ENCODE measurements around the gene PHC2. TPM values are rescaled to one million over a fixed set of nuclear protein-coding genes. Genes with fewer than 3 reads are reported as not detected.

Gene PHC2
- total RNA-seq, 1 experiment from 2014 or later, result 9.4 TPM

- Mint-ChIP-seq H3K36me3 (ENCODE audit: insufficient read depth in 1 of 3, low read depth in 3 of 3) (no peaks in the 10 kb centered on the region), H3K4me3 (no peak overlapping the region), H3K4me1 (peaks cover 19 to 21% of the 10 kb centered on the region in 2 experiments), H3K9me3 (no peaks in the 10 kb centered on the region), H3K27me3 (ENCODE audit: low read depth) (no peaks in the 10 kb centered on the region), H3K27ac (no peak overlapping the region)
- Histone ChIP-seq H2BK12ac (ENCODE audit: insufficient read length, low read depth, low read length) (no peak overlapping the region), H3K4me2 (ENCODE audit: insufficient read depth, insufficient read length, low read length) (no peak overlapping the region), H2AK5ac (ENCODE audit: insufficient read length, low read length) (no peak overlapping the region), H2BK15ac (ENCODE audit: low read depth, low read length) (no peak overlapping the region), H3T11ph (ENCODE audit: low read length) (no peak overlapping the region), H3K4ac (ENCODE audit: low read depth, low read length) (no peak overlapping the region), H3K9ac (ENCODE audit: extremely low read depth, insufficient read length, low read length) (no peak overlapping the region), H3K56ac (ENCODE audit: insufficient read length, low read depth, low read length) (no peak overlapping the region), H2BK20ac (ENCODE audit: low read depth, low read length, poor library complexity, severe bottlenecking) (no peak overlapping the region), H2AFZ (ENCODE audit: low read length) (no peak overlapping the region), H2BK5ac (ENCODE audit: insufficient read length, low read length) (no peak overlapping the region), H4K8ac (replicated peaks; ENCODE audit: insufficient read length, low read depth, low read length) (no peak overlapping the region), H4K5ac (ENCODE audit: insufficient read length, low read depth, low read length) (no peak overlapping the region), H3K18ac (ENCODE audit: insufficient read length, low read depth, low read length) (no peak overlapping the region), H3K79me2 (ENCODE audit: insufficient read depth, low read length) (no peaks in the 10 kb centered on the region), H3K4me1 (ENCODE audit: insufficient read depth, low read length) (no peaks in the 10 kb centered on the region), H3K23ac (ENCODE audit: insufficient read length, low read depth, low read length) (no peak overlapping the region), H3K27ac (ENCODE audit: insufficient read length, low read depth, low read length) (no peak overlapping the region), H4K20me1 (ENCODE audit: control insufficient read depth, insufficient read depth, insufficient read length) (no peaks in the 10 kb centered on the region), H4K91ac (ENCODE audit: insufficient read length, low read depth, low read length) (no peak overlapping the region), H3K27me3 (ENCODE audit: insufficient read depth, low read length) (no peaks in the 10 kb centered on the region), H3K79me1 (ENCODE audit: insufficient read depth, low read depth, low read length, poor library complexity, severe bottlenecking) (no peaks in the 10 kb centered on the region), H3K9me3 (ENCODE audit: control insufficient read depth, low read depth, low read length) (no peaks in the 10 kb centered on the region), H3K23me2 (ENCODE audit: insufficient read length, low read depth, low read length, poor library complexity, severe bottlenecking) (no peaks in the 10 kb centered on the region), H2BK120ac (ENCODE audit: low read depth, low read length, poor library complexity, severe bottlenecking) (no peak overlapping the region), H3K14ac (ENCODE audit: insufficient read depth, low read length) (no peak overlapping the region)
- DNase-seq, result no peak
- no peak for TF ChIP-seq CTCF (conservative IDR thresholded peaks at IDR 0.05)
- no CpG with 5 or more reads among the region's 6 CpGs for WGBS (ENCODE audit: extremely low coverage, insufficient read length, low lambda C conversion rate)
These were observed 45.6 kb downstream of the PHC2 start for GRCh38 chr1:33385251-33385650.

Measured in H9 (cell line).